ENCODE measurements around the gene BAG2.

- TF ChIP-seq, protein P1, sequence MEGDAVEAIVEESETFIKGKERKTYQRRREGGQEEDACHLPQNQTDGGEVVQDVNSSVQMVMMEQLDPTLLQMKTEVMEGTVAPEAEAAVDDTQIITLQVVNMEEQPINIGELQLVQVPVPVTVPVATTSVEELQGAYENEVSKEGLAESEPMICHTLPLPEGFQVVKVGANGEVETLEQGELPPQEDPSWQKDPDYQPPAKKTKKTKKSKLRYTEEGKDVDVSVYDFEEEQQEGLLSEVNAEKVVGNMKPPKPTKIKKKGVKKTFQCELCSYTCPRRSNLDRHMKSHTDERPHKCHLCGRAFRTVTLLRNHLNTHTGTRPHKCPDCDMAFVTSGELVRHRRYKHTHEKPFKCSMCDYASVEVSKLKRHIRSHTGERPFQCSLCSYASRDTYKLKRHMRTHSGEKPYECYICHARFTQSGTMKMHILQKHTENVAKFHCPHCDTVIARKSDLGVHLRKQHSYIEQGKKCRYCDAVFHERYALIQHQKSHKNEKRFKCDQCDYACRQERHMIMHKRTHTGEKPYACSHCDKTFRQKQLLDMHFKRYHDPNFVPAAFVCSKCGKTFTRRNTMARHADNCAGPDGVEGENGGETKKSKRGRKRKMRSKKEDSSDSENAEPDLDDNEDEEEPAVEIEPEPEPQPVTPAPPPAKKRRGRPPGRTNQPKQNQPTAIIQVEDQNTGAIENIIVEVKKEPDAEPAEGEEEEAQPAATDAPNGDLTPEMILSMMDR (IDR thresholded peaks at IDR 0.05), result no peak
- no peak for TF ChIP-seq POLR2A (IDR thresholded peaks at IDR 0.05; ENCODE audit: low read length)
- no peak for TF ChIP-seq JUN (IDR thresholded peaks at IDR 0.05)
- TF ChIP-seq, protein P2, sequence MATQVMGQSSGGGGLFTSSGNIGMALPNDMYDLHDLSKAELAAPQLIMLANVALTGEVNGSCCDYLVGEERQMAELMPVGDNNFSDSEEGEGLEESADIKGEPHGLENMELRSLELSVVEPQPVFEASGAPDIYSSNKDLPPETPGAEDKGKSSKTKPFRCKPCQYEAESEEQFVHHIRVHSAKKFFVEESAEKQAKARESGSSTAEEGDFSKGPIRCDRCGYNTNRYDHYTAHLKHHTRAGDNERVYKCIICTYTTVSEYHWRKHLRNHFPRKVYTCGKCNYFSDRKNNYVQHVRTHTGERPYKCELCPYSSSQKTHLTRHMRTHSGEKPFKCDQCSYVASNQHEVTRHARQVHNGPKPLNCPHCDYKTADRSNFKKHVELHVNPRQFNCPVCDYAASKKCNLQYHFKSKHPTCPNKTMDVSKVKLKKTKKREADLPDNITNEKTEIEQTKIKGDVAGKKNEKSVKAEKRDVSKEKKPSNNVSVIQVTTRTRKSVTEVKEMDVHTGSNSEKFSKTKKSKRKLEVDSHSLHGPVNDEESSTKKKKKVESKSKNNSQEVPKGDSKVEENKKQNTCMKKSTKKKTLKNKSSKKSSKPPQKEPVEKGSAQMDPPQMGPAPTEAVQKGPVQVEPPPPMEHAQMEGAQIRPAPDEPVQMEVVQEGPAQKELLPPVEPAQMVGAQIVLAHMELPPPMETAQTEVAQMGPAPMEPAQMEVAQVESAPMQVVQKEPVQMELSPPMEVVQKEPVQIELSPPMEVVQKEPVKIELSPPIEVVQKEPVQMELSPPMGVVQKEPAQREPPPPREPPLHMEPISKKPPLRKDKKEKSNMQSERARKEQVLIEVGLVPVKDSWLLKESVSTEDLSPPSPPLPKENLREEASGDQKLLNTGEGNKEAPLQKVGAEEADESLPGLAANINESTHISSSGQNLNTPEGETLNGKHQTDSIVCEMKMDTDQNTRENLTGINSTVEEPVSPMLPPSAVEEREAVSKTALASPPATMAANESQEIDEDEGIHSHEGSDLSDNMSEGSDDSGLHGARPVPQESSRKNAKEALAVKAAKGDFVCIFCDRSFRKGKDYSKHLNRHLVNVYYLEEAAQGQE (IDR thresholded peaks at IDR 0.05), result no peak
- no peak for TF ChIP-seq MYC (IDR thresholded peaks at IDR 0.05; ENCODE audit: borderline replicate concordance, low read length)
- no peak for TF ChIP-seq MAX (IDR thresholded peaks at IDR 0.05)
- TF ChIP-seq CEBPB (IDR thresholded peaks at IDR 0.05), result no peak
- TF ChIP-seq ZFP36 (IDR thresholded peaks at IDR 0.05; ENCODE audit: borderline replicate concordance, partially characterized antibody), result no peak
- TF ChIP-seq SMC3 (IDR thresholded peaks at IDR 0.05), result no peak
- no peak for TF ChIP-seq EP300 (IDR thresholded peaks at IDR 0.05)
- TF ChIP-seq ELK1 (IDR thresholded peaks at IDR 0.05; ENCODE audit: low read depth, low read length), result no peak
- no peak for TF ChIP-seq RARB (CRISPR knock-in tag; IDR thresholded peaks at IDR 0.05)
- TF ChIP-seq MAFK (IDR thresholded peaks at IDR 0.05; ENCODE audit: partially characterized antibody), result no peak
- no peak for TF ChIP-seq FOSL2 (IDR thresholded peaks at IDR 0.05)
- TF ChIP-seq FOSL2 (CRISPR knock-in tag; IDR thresholded peaks at IDR 0.05), result no peak
These were observed 49.0 kb upstream of the BAG2 start for GRCh38 chr6:57123111-57123510.
